ENCODE measurements around the gene NAA38. TPM values are rescaled to one million over a fixed set of nuclear protein-coding genes. Genes with fewer than 3 reads are reported as not detected.
"Not testable (repeated sequence)": the region's sequence is repeated elsewhere in the genome, so short reads cannot be mapped to it uniquely, and the experiment has no call there.

NAA38 gene
- total RNA-seq, 4 donors from 2014 or later = 61.2 to 209 (median 68.2) TPM

GRCh38 chr17:7880076-7880868, 22.9 kb upstream of the NAA38 start:
- DNase-seq (ENCODE audit: low spot score) (no peak), ATAC-seq (ENCODE audit: low FRiP score) (no peak)
- no peak for TF ChIP-seq CTCF (IDR thresholded peaks at IDR 0.05)

DNA sequence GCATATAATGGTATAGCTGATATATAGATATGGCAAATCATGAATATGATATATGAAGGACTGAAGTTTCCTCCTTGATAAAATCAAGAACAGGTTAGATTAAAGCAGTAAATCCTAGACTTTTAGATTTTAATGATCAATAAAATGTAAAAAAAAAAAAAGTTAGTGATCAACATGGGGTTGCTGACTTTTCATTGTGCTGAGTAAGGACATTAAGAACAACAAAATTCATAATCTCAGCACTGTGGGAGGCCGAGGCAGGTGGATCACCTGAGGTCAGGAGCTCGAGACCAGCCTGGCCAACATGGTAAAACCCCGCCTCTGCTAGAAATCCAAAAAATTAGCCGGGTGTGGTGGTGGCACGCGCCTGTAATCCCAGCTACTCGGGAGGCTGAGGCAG, 20.9 kb upstream of the NAA38 start:
- no peak for TF ChIP-seq CTCF (IDR thresholded peaks at IDR 0.05)
- ATAC-seq (ENCODE audit: low FRiP score) = no peak
- no peak for DNase-seq (ENCODE audit: low spot score)

GRCh38 chr17:7875804-7876370, 18.5 kb upstream of the NAA38 start:
- TF ChIP-seq CTCF (IDR thresholded peaks at IDR 0.05) = no peak
- no peak for DNase-seq (ENCODE audit: low spot score)
- no peak for ATAC-seq (ENCODE audit: low FRiP score)

- TF ChIP-seq CTCF (IDR thresholded peaks at IDR 0.05) = no peak
- ATAC-seq (ENCODE audit: low FRiP score) (no peak), DNase-seq (ENCODE audit: low spot score) (no peak)
Measured at GRCh38 chr17:7873051-7873450, 15.7 kb upstream of the NAA38 start.

- TF ChIP-seq CTCF (IDR thresholded peaks at IDR 0.05) = no peak
- no peak for DNase-seq (ENCODE audit: low spot score)
Measured at GRCh38 chr17:7867881-7868329, 10.5 kb upstream of the NAA38 start.

DNA sequence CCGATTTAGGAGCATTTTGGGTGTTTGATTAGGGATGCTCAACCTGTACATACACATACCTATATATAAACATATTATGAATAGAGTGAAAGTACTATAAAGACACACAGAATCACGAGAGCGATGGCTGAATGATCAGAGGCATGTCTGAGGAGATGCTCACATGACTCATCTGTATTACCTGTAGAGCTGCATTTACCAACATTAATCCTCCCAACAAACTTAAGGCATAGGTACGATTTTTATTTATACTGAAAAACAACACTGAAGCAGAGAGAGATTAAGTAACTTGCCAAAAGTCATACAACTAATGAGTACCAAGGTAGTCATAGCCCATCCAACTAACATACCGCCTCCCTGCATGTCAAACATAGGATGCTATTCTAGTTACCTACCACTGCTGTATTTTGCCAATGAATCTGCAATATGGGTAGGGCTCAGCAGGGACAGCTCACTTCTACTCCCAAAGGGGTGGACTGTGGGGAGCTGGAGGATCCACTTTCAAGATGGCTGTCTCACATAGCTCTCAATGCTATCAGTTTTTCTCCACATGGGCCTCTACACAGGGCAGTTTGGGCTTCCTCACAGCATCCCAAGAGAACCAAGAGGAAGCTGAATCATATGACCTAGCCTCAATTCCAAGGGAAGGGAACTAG, 7.8 kb upstream of the NAA38 start:
- no peak for ATAC-seq (ENCODE audit: low FRiP score)
- no peak for DNase-seq (ENCODE audit: low spot score)
- no peak for TF ChIP-seq CTCF (IDR thresholded peaks at IDR 0.05)

More at GRCh38 chr17:7867881-7868329, 10.5 kb upstream of the NAA38 start:
- no peak for ATAC-seq (ENCODE audit: low FRiP score)

- not testable (repeated sequence) for DNase-seq (ENCODE audit: low spot score); ATAC-seq (ENCODE audit: low FRiP score)
Measured at GRCh38 chr17:7864384-7864783, 7.0 kb upstream of the NAA38 start.
